Choroid plexus epithelial cell (primary cell): ENCODE measurements around the gene CNOT6.
"Not testable (repeated sequence)": the region's sequence is repeated elsewhere in the genome, so short reads cannot be mapped to it uniquely, and the experiment has no call there.

Experiments
- DNase-seq: peaks from one replicate; pipeline ENCODE4 v3.0.0-alpha.2; 2010; ENCODE audit warnings: low read depth
- H3K4me3 ChIP-seq: 2 replicates; pipeline ENCODE4 v1.5.1; 2011; ENCODE audit warnings: low read depth, mild to moderate bottlenecking, control low read depth, low read length, moderate library complexity
- TF ChIP-seq, protein P1 (sequence below): conservative IDR thresholded peaks from 2 replicates; pipeline ENCODE4 v1.5.1; 2011; ENCODE audit warnings: low read depth, mild to moderate bottlenecking, control low read depth, inconsistent platforms, low read length, moderate library complexity

Gene CNOT6

DNA sequence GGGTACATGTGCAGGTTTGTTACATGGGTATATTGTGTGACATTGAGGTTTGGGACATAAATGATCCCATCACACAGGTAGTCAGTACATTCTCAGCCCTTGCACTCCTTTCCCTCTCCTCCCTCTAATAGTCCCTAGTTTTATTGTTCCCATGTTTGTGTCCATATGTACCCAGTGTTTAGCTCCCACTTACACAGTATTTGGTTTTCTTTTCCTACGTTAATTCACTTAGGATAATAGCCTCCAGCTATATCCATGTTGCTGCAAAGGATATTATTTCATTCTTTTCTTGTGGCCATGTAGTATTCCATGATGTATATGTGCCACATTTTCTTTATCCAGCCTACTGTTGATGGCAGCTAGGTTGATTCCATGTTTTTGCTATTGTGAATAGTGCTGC lies 27.4 kb downstream of the CNOT6 start:
- DNase-seq = no peak
- TF ChIP-seq, protein P1, sequence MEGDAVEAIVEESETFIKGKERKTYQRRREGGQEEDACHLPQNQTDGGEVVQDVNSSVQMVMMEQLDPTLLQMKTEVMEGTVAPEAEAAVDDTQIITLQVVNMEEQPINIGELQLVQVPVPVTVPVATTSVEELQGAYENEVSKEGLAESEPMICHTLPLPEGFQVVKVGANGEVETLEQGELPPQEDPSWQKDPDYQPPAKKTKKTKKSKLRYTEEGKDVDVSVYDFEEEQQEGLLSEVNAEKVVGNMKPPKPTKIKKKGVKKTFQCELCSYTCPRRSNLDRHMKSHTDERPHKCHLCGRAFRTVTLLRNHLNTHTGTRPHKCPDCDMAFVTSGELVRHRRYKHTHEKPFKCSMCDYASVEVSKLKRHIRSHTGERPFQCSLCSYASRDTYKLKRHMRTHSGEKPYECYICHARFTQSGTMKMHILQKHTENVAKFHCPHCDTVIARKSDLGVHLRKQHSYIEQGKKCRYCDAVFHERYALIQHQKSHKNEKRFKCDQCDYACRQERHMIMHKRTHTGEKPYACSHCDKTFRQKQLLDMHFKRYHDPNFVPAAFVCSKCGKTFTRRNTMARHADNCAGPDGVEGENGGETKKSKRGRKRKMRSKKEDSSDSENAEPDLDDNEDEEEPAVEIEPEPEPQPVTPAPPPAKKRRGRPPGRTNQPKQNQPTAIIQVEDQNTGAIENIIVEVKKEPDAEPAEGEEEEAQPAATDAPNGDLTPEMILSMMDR = no peak
- H3K4me3 ChIP-seq = no peak overlapping the region

DNA sequence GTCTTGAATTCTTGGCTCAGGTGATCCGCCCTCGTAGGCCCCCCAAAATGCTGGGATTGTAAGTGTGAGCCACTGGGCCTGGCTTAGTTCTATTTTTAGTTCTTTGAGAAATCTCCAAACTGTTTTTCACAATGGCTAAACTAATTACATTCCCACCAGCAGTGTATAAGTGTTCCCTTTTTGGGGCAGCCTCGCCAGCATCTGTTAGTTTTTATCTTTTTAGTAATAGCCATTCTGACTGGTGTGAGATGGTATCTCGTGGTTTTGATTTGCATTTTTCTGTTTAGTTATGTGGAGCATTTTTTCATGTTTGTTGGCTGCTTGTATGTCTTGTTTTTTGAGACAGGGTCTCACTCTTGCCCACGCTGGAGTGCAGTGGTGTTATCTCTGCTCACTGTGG lies 28.2 kb downstream of the CNOT6 start:
- H3K4me3 ChIP-seq = no peak overlapping the region
- TF ChIP-seq, protein P1 = no peak
- no peak for DNase-seq

DNA sequence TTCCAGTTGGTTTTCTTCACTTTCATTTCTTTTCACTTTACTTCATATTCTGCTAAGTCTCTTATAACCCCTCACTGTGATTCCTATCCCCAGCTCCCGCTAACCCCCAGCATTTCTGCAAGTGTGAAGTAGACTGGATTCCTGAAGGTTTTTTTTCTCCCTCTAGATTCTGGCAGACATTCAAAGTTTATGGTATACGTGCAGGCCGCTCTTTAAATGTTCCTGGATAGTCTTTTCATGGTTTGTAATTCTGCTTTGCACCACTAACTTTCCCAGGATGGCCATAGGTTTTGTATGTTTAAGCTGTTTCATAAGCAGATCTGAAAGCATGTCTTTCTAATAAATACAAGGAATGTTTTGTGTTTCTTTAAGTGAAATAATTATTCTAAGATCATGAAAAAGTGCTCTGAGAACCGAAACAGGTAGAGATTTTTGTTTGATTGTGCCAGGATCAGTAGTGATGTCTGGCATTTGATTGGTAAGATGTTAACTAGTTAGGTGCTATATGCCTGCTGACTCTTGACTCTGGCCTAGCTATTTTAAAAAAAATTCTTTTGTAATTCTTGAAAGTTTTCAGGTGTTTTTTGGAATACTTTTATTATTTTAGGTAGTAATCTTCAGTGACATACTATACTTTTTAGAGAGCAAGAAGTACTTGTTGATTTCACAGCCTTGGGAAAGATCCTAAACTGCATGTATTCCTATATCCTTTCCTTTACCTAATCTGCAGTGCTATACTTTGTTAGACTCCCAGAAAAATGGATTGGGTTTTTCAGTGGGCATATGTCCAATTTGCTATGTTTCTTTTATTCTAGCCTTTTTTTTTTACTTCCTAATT lies 29.7 kb downstream of the CNOT6 start:
- TF ChIP-seq, protein P1 = no peak
- peak; percentile 59 for DNase-seq
- H3K4me3 ChIP-seq = no peak overlapping the region

DNA sequence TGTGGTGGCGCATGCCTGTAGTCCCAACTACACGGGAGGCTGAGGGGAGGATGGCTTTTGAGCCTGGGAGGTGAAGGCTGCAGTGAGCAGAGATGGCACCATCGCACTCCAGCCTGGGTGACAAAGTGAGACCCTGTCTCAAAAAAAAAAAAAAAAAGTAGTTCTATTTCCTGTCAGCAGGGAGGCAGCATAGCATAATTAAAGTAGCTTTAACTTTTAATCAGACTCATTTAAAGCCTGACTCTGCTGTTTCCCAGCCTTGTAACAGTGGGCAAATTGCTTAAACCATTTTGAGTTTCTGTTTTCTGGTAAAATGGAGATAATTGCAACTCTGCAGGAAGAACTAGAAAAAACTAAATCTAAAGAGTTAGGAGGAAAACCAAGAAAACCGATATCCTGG lies 31.2 kb downstream of the CNOT6 start:
- no peak for DNase-seq
- TF ChIP-seq, protein P1 = no peak
- H3K4me3 ChIP-seq = no peak overlapping the region

DNA sequence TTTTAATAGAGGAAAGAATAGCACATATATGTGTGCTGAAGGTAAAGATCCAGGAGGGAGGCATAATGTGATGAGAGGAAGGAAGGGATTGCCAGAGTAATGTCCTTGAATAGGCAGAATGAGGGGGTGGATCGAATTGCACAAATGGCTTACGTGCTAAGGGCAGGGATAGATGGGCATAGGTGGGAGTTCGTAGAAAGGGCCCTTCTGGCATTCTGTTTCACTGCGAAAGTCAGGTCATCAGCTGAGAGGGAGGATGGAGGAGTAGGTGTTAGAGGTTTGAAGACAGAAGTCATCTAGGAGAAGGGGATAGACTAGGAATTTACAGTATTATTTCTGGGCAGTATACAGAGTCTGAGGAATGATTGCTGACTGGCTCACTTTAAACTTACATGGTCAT lies 32.1 kb downstream of the CNOT6 start:
- TF ChIP-seq, protein P1 = no peak
- no peak for DNase-seq
- no peak overlapping the region for H3K4me3 ChIP-seq

DNA sequence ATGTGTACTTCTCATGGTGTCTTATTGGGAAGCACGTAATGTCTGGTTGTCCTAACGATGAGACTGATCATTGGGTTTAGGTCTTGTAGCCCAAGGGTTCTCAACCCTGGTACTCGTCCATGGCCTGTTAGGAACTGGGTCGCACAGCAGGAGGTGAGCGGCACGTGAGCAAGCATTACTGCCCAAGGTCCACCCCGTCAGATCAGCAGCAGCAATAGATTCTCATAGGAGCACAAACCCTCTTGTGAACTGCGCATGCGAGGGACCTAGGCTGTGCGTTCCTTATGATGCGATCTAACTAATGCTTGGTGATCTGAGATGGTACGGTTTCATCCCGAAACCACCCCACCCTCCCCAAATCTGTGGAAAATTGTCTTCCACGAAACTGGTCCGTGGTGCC lies 33.5 kb downstream of the CNOT6 start:
- DNase-seq = no peak
- H3K4me3 ChIP-seq = no peak overlapping the region
- TF ChIP-seq, protein P1 = no peak

DNA sequence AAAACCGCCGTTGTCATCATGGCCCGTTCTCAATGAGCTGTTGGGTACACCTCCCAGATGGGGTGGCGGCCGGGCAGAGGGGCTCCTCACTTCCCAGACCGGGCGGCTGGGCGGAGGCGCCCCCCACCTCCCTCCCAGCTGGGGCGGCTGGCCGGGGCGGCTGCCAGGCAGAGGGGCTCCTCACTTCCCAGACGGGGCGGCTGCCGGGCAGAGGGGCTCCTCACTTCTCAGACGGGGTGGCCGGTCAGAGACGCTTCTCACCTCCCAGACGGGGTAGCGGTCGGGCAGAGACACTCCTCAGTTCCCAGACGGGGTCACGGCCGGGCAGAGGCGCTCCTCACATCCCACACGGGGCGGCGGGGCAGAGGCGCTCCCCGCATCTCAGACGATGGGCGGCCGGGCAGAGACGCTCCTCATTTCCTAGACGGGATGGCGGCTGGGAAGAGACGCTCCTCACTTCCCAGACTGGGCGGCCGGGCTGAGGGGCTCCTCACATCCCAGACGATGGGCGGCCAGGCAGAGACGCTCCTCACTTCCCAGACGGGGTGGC lies 36.9 kb downstream of the CNOT6 start:
- DNase-seq, H3K4me3 ChIP-seq: not testable (repeated sequence)
